ENCODE measurements around the gene PHACTR3.

The PHACTR3 gene

GRCh38 chr20:59623583-59623982, 19.2 kb downstream of the PHACTR3 start:
- DNase-seq: no peak

- DNase-seq: no peak
These were observed 20.1 kb downstream of the PHACTR3 start for GRCh38 chr20:59624401-59624800.

- DNase-seq: no peak
These were observed 21.0 kb downstream of the PHACTR3 start for GRCh38 chr20:59625214-59625922.

GRCh38 chr20:59627298-59627697, 23.0 kb downstream of the PHACTR3 start:
- DNase-seq: no peak

GRCh38 chr20:59628171-59628570, 23.8 kb downstream of the PHACTR3 start:
- DNase-seq: no peak

- no peak for DNase-seq
These were observed 25.1 kb downstream of the PHACTR3 start for GRCh38 chr20:59629141-59630045.

- no peak for DNase-seq
These were observed 26.2 kb downstream of the PHACTR3 start for GRCh38 chr20:59630526-59630925.

GRCh38 chr20:59631751-59632540, 27.6 kb downstream of the PHACTR3 start:
- no peak for DNase-seq

GRCh38 chr20:59632541-59633113, 28.3 kb downstream of the PHACTR3 start:
- DNase-seq: no peak

GRCh38 chr20:59633656-59634251, 29.4 kb downstream of the PHACTR3 start:
- no peak for DNase-seq

GRCh38 chr20:59634435-59635005, 30.2 kb downstream of the PHACTR3 start:
- no peak for DNase-seq

- DNase-seq: no peak
These were observed 32.5 kb downstream of the PHACTR3 start for GRCh38 chr20:59636766-59637370.

- no peak for DNase-seq
These were observed 35.9 kb downstream of the PHACTR3 start for GRCh38 chr20:59640267-59640666.

- DNase-seq: no peak
These were observed 39.3 kb downstream of the PHACTR3 start for GRCh38 chr20:59643615-59644061.

- DNase-seq: no peak
These were observed 40.1 kb downstream of the PHACTR3 start for GRCh38 chr20:59644371-59644939.

- DNase-seq: no peak
These were observed 40.9 kb downstream of the PHACTR3 start for GRCh38 chr20:59645271-59645670.

- DNase-seq: no peak
These were observed 41.4 kb downstream of the PHACTR3 start for GRCh38 chr20:59645761-59646171.

GRCh38 chr20:59646487-59646886, 42.1 kb downstream of the PHACTR3 start:
- DNase-seq: no peak

GRCh38 chr20:59647271-59647670, 42.9 kb downstream of the PHACTR3 start:
- no peak for DNase-seq

GRCh38 chr20:59648466-59649070, 44.2 kb downstream of the PHACTR3 start:
- DNase-seq: no peak

- no peak for DNase-seq
These were observed 46.1 kb downstream of the PHACTR3 start for GRCh38 chr20:59650418-59650817.
